BE2C (cell line): ENCODE results near the gene APBB1IP.
"Not testable (repeated sequence)": the region's sequence is repeated elsewhere in the genome, so short reads cannot be mapped to it uniquely, and the experiment has no call there.

ENCODE experiments used
- DNase-seq: peaks from one replicate; pipeline ENCODE4 v3.0.0-alpha.2; 2020
- H3K27me3 ChIP-seq: fragments of 250-450 bp; sonication (Bioruptor Pico); 2 replicates; pipeline ENCODE4 v1.5.1; 2020; ENCODE audit warnings: mild to moderate bottlenecking
- H3K36me3 ChIP-seq: fragments of 250-450 bp; sonication (Bioruptor Pico); 2 replicates; pipeline ENCODE4 v1.5.1; 2020; ENCODE audit warnings: mild to moderate bottlenecking
- H3K4me1 ChIP-seq: fragments of 250-450 bp; sonication (Bioruptor Pico); 2 replicates; pipeline ENCODE4 v1.5.1; 2020
- H3K4me3 ChIP-seq: 2 replicates; pipeline ENCODE4 v1.5.1; 2011; ENCODE audit warnings: low read depth, low read length
- H3K9me3 ChIP-seq: fragments of 250-450 bp; sonication (Bioruptor Pico); 2 replicates; pipeline ENCODE4 v1.5.1; 2020
- CTCF ChIP-seq: IDR thresholded peaks from 2 replicates; pipeline ENCODE4 v1.5.1; 2012; ENCODE audit warnings: mild to moderate bottlenecking, low read depth, low read length

The APBB1IP gene

GRCh38 chr10:26457088-26457487, 18.9 kb downstream of the APBB1IP start:
- Histone ChIP-seq H3K36me3 (no peaks in the 10 kb centered on the region), H3K4me1 (no peaks in the 10 kb centered on the region)
- no peak for DNase-seq

GRCh38 chr10:26460736-26461135, 22.6 kb downstream of the APBB1IP start:
- Histone ChIP-seq H3K27me3 (no peaks in the 10 kb centered on the region), H3K36me3 (no peaks in the 10 kb centered on the region), H3K9me3 (no peaks in the 10 kb centered on the region), H3K4me1 (no peaks in the 10 kb centered on the region), H3K4me3 (no peak overlapping the region)
- no peak for DNase-seq
- no peak for TF ChIP-seq CTCF

More at GRCh38 chr10:26457088-26457487, 18.9 kb downstream of the APBB1IP start:
- Histone ChIP-seq H3K27me3 (no peaks in the 10 kb centered on the region), H3K4me3 (no peak overlapping the region), H3K9me3 (no peaks in the 10 kb centered on the region)
- no peak for TF ChIP-seq CTCF

GRCh38 chr10:26463986-26464385, 25.8 kb downstream of the APBB1IP start:
- Histone ChIP-seq H3K4me1 (no peaks in the 10 kb centered on the region), H3K4me3 (no peak overlapping the region), H3K9me3 (no peaks in the 10 kb centered on the region), H3K27me3 (no peaks in the 10 kb centered on the region), H3K36me3 (no peaks in the 10 kb centered on the region)
- no peak for TF ChIP-seq CTCF
- DNase-seq = no peak

GRCh38 chr10:26464632-26465280, 26.6 kb downstream of the APBB1IP start:
- no peaks in the 10 kb centered on the region for H3K36me3 ChIP-seq
- H3K4me3 ChIP-seq = no peak overlapping the region
- DNase-seq = no peak
- no peak for TF ChIP-seq CTCF
- no peaks in the 10 kb centered on the region for H3K4me1 ChIP-seq
- H3K9me3 ChIP-seq = no peaks in the 10 kb centered on the region
- no peaks in the 10 kb centered on the region for H3K27me3 ChIP-seq

GRCh38 chr10:26466531-26466930, 28.4 kb downstream of the APBB1IP start:
- not testable (repeated sequence) for H3K36me3 ChIP-seq, H3K4me3 ChIP-seq, H3K9me3 ChIP-seq, DNase-seq, H3K27me3 ChIP-seq, H3K4me1 ChIP-seq

- no peaks in the 10 kb centered on the region for H3K36me3 ChIP-seq
- no peaks in the 10 kb centered on the region for H3K9me3 ChIP-seq
- no peaks in the 10 kb centered on the region for H3K4me1 ChIP-seq
- TF ChIP-seq CTCF = no peak
- no peak for DNase-seq
- H3K27me3 ChIP-seq = no peaks in the 10 kb centered on the region
- H3K4me3 ChIP-seq = no peak overlapping the region
Observed at GRCh38 chr10:26467639-26468038, 29.5 kb downstream of the APBB1IP start.
